Measurements from ENCODE around the gene PPIL4.
"Not testable (repeated sequence)": the region's sequence is repeated elsewhere in the genome, so short reads cannot be mapped to it uniquely, and the experiment has no call there.

PPIL4 gene

DNA sequence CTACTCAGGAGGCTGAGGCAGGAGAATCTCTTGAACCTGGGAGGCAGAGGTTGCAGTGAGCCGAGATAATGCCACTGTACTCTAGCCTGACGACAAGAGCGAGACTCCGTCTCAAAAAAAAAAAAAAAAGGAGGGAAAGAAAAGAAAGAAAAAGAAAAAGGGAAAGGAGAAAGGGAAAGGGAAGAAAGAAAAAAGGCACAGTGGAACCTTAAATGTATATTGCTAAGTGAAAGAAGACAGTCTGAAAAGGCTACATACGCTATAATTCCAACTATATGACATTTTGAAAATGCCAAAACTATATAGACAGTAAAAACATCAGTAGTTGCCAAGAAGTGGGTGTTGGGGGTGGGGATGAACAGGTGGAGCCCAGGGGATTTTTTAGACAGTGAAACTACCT, 16.2 kb downstream of the PPIL4 start:
- no peak for DNase-seq

DNA sequence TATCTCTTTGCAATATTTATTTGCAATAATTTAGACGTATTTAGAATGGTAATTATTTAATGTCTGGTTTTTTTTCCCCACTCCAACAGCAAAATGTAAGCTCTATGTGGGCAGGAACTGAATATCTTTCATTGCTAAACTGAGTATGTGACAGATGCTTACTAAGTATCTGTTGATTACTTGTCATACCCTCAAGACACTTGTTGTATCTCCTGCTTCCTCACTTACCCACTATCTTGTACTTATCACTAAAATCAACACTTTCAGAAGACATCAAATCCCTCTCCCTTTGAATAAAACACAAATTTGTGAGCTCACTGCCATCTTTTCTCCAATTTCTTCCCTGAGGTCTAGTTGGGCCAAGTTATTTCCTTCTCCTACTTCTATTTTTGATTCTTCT, 30.3 kb downstream of the PPIL4 start:
- no peak for DNase-seq

DNA sequence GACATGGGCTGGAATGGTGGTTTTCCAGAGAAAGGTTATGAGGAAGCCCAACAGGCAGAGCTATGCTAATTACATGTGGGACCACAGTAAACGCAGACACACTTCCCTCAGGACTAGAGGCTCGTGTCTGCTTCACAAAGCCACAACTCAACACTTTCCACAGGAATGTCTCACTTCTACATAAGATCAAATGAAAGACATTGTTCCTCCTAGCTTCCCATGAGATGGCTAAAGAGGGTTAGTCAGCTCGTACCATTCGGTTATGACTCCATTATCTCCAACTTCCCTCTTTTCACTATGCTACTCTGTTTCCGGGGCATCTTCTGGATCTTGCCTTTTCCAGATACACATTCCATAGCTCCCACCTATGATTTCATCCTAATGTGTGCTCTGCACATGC, 31.9 kb downstream of the PPIL4 start:
- no peak for DNase-seq

DNA sequence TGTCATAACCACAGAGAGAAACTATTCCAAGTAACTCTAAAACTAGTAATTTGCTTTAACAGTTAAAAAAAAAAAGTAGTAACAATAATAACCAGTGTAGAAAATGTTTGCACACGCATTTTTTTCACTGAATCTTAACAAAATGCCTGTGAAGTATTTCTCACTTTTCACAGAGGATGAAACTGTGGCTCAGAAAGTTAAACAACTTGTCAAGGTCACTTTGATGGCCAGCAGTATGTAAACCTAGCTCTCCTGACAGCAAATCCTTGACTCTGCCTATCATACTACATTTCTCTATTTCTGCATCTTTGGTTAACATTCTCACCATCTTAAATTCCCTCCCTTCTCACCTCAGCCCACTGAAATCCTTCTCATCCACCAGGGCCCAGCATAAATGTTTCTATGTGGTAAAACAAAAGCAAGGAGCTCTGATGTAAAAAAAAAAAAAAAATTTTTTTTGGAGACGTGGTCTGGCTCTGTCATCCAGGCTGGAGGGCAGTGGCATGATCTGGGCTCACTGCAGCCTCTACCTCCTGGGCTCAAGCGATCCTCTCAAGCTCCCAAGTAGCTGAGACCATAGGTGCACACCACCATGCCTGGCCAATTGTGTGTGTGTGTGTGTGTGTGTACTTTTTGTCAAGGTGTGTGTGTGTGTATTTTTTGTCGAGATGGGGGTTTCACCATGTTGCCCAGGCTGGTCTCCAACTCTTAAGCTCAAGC, 34.9 kb downstream of the PPIL4 start:
- DNase-seq, result no peak

DNA sequence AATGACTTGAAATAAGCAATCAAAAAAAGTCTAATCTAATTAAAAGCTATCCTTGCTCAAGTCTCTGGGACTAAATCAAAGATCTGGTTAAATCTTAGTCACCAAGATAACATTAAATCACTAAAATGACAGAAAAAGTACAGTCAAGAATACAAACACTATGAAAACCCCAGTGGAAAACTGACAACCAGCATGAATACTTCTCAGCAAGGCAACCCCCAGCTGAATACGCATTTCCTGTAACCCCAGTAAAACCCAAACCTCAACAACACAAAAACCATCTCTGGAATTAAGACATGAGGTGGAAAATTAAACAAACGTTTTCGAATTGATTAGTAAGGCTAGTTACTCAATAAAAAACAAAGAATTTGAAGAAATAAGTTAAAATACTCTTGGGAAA, 37.4 kb downstream of the PPIL4 start:
- no peak for DNase-seq

DNA sequence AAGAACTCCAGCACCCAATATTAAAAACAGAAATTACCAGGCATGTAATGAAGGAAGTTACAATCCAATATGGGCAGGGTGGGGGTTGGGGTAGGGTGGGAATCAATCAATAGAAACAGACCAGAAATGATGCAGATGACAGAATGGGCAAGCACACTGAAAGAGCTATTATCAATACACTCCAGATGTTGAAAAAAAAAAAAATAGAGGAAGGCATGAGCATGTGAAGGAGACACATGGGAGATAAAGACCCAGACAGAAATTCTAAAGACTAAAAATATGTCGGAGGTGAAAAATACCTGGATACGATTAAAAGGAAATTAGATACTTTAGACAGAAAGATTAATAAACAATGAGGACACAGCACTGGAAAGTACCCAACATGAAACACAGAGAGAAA, 42.0 kb downstream of the PPIL4 start:
- no peak for DNase-seq

DNA sequence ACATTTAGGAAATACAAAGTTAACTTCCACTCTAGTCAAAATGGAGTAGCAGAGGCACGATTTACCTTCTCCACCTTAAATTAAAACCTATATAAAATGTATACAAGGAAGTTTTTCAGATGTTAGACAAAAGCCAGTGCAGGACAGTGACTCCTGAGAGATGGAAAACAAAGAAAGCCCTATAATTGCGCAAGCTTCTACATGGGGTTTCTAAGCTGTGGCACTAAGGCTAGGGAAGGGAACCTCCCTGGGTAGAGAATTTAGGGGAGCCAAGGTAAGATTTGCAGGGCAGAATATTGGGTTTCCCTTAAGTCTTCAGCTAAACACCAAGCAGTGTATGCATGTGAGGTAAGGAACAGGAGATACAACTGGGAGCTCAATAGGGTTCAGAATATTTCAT, 42.6 kb downstream of the PPIL4 start:
- no peak for DNase-seq

DNA sequence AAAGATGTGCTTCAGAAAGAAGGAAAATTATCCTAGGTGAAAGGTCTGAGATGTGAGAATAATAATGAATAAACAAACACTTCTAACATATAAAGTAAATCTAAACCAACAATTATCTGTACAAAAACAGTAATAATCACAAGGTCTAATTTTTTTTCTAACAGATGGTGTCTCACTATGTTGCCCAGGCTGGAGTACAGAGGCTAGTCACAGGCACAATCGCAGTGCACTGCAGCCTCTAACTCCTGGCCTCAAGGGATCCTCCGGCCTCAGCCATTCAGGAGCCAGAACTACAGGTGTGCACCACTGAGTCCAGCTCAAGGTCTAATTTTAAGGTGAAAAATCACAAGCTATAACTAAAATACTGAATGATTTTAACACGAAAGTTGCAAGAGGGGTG, 44.1 kb downstream of the PPIL4 start:
- no peak for DNase-seq

DNA sequence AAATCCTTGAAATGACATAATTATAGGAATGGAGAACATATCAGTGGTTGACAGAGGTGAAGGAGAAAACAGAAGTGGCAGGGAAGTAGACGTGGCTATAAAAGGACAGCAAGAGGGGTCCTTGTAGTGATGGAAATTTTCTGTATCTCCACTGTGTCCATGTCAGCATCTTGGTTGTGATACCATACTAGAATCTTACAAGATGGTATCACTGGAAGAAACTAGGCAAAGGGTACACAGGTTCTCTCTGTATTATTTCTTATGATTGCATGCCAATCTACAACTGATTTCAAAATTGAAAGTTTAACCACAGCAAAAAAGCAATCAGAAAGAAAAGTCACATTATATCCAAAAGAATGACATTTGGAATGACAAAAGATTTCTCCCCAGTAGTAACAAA, 44.6 kb downstream of the PPIL4 start:
- DNase-seq, result no peak

DNA sequence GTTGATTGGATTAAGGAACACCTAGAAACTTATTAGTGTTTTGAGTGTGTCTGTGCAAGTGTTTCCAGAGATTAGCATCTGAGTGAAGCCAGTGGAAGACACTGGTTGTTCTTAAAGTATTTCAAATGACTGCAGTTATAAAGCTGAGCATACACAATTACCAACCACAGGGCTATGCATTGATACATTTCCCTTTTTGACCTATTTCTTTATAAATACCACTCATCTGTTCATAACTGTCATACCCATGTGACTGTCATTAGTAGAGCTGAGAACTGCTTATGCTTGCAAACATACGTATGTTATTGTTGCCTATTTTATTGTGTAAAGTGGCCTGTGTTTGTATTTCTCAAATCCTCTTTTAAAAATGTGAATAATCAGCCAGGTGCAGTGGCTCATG, 45.7 kb downstream of the PPIL4 start:
- no peak for DNase-seq

DNA sequence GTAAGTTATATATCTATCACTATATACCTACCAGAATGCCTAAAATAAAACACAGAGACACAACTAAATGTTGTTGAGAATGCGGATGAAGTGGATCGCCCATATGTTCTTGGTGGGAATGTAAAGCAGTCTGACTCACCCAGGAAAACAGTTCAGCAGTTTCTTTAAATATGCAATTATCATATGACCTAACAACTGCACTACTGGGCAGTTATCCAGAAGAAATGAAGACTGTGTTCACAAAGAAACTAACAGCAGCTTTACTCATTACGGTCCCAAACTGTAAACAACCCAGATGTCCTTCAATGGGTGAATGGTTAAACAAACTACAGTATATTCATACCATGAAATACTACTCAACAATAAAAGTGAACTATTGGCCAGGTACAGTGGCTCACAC, 46.8 kb downstream of the PPIL4 start:
- no peak for DNase-seq

DNA sequence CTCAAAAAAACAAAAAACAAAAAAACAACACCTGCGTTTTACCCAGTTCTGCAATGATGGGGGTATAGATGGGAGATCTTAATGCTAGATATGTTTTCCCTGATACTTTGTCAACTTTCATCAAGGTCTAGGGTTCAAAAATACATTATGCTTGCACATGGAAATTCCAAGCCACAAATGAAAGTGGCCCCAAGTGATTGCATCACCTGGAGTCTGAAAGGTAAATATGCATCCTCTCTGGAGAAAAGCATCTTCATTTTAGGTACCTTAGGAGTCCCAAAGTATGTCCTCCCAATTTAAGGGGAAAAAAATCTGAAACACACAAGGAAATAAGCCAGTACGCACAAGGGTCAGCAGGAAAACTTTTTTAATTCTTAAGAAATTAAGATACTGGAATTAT, 48.5 kb downstream of the PPIL4 start:
- DNase-seq, result no peak

DNA sequence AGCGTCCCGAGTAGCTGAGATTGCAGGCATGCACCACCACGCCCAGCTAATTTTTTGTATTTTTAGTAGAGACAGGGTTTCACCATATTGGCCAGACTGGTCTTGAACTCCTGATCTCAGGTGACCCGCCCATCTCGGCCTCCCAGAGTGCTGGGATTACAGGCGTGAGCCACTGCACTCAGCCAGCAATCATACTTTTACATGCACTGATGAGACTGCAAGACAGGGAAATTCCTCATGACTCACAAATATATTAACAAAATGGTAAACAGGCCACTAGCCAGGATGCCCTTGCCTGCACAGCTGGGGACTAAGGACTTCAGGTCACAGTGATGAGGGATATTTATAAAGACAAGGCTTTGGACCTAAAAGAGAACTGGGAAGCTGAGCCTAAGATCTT, 49.2 kb downstream of the PPIL4 start:
- DNase-seq, result not testable (repeated sequence)

DNA sequence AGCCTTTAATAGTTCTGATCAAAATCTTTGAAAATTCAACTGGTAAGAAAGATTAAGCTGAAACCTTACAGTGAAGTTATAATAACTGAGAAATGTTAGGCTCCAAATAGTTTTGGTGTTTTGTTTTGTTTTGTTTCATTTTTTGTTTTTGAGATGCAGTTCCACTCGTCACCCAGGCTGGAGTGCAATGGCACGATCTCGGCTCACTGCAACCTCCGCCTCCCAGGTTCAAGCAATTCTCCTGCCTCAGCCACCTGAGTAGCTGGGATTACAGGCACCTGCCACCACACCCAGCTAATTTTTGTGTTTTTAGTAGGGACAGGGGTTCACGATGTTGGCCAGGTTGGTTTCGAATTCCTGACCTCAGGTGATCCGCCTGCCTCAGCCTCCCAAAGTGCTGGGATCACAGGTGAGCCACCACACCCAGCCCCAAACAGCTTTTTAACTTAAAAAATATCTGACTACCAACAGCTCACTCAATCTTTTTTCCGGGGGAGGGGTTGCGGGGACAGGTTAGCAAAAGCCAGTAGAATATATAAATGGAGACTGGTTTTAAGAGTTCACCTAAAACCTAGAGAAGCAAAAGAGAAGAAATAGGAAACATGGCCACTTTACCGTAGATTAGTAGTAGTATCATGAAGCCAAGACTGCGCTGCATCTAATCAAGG, 50.4 kb downstream of the PPIL4 start:
- not testable (repeated sequence) for DNase-seq

DNA sequence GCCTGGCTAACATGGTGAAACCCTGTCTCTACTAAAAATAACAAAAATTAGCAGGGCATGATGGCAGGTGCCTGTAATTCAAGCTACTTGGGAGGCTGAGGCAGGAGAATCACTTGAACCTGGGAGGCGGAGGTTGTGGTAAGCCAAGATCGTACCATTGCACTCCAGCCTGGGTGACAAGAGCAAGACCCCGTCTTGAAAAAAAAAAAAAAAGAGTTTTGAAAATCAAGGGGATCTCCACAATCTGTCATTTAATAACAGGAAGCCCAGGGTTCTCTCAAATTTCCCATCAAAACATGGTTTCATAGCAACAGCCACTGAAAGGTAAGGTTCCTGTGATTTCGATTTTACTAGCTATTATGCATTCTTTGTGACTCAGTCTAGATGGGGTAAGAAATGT, 51.0 kb downstream of the PPIL4 start:
- not testable (repeated sequence) for DNase-seq

DNA sequence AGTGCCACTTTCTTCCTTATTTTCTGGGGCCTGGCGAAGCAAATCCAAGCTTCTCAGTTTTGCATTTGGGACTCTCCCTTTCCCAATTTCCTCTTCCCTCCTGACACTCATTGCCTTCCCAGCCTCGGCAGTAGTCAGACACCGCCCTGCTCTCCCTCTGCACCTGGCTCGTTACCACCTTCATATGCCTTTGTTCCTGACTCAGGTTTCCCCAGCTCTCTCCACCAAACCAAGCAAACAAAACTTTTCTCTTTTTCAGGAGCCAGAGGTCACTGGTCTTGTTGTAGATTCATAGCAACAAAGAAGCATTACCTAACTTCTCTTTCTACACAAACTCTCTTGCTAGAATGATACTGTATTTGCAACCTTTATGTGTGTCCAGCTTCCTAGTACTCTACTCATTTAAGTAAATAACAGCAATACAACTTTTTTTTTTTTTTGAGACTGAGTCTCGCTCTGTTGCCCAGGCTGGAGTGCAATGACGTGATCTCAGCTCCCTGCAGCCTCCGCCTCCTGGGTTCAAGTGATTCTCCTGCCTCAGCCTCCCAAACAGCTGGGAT, 52.0 kb downstream of the PPIL4 start:
- DNase-seq, result no peak

DNA sequence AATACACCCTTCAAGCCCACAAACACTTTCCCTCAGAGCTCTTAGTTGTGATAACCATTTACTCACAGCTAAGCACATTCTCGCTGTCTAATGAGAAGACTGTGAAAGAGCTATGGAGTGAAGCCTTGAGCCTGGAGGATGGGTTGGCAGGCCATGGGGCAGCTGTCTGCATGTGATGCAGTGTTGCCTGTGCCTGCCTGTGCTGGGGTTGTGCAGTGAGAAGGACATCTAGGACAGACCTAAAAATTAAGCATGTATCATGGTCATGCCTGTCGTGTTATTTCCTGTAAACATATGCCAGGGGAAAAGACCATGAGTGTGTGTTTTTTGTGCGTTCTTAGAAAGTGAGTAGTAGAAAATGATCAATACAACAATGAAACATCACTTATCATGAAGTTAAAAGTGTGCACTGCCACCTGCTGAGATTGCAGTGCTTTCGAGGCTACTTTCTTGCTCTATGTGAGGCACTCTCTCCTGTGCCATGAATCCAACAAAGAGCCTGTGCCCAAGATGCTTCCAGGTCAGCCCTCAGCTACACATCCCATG, 53.0 kb downstream of the PPIL4 start:
- no peak for DNase-seq

DNA sequence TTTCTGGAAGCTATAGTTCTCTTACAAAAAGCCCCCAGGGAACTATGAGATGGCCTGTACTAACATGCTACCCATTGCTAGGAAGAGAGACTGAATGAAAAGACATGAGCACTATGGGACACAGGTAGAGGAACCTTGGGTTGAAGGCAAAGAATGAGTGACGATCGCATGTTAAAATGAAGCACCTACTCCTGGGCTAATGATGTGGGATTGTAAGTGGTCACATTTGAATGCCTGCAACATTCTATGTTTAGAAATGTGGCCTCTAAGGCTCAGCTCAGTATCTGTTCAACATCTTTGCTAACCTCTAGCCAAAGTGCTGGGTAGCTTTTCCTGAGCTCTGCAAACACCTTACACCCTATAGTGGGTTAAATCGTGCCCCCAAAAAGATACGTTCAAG, 55.9 kb downstream of the PPIL4 start:
- DNase-seq, result no peak

DNA sequence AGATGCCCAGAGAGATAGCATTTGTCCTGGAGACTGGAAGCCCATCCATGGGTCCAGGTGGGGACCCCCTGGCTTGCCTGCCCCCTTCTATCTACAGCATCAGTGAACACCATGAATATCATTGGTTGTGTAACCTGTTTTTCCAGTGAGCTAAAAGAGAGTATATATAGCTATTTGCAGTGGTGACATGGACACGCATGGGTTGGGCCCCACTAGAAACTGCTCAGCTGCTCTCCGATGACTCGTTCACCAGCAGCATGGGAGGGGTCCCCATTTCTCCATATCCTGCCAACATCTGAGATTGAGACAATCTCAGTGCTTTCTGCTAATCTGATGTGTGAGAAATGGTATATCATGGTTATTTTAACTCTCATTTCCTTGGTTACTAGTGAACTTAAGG, 57.0 kb downstream of the PPIL4 start:
- no peak for DNase-seq

DNA sequence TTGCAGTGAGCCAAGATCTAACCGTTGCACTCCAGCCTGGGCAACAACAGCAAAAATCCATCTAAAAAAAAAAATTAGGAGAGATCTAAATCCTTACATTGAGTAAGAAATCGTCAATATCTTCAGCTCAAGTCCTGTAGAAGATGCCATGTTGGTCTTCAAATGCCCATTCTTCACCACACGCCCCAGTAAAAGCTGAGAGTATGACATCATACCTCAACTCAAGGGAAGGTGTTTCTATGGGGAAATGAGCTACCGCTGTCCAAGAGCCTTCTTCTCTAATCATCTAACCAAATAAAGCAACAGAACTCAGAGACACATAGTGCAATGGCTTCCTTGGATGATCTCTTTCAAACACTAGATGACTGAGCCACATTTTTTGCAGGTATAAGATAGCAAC, 58.5 kb downstream of the PPIL4 start:
- DNase-seq, result no peak

DNA sequence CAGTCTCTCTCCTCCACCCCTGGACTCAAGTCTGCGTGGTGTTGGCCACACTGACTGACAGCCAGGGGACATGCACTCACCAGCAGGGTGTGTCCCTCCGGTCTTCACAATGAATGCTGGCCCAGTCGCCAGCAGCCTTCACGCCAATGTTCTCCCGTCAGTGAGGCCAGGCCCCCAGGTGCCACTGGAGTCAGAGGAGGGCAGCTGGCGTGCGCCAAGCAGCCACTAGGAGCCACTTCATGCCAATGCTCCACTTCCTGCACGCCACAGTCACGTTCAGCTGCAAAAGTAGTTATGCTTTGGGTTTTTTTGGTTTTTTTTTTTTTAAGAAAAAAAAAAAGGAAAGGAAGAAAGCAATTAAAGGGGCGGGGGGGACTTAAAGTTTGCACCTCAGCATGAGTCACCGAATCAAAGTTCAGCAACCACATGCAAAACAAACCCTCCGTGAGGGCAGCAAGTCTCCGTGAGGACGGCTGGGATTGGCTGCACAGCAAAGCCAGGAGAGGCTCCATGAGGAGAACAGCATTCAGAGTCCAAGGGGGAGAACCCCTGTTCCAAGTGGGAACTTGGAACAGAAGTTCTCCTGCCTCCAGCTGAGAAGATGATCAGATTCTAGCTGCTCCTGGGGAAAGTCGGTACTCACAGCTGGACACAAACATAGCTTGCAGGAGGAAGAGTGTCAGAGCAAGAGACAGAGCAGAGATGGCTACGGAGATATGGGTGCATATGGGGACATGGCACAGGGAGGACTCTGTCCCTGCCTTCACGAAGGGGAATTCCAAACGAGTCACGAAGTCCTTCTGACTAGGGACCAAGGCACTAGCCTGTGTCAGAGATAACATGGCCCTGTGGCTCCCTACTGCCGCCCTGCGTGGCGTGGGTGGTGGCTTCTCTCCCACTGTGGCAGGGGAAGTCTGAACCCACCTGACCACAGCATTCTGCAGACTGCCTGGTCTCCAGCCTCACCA, 60.8 kb downstream of the PPIL4 start, which contains the start of gene ZC3H12D:
Gene ZC3H12D (minus strand): TSS at position 282 of the 968 bp plus-strand sequence. CDS start 10,471 bp downstream, outside the sequence.
- DNase-seq, result no peak

DNA sequence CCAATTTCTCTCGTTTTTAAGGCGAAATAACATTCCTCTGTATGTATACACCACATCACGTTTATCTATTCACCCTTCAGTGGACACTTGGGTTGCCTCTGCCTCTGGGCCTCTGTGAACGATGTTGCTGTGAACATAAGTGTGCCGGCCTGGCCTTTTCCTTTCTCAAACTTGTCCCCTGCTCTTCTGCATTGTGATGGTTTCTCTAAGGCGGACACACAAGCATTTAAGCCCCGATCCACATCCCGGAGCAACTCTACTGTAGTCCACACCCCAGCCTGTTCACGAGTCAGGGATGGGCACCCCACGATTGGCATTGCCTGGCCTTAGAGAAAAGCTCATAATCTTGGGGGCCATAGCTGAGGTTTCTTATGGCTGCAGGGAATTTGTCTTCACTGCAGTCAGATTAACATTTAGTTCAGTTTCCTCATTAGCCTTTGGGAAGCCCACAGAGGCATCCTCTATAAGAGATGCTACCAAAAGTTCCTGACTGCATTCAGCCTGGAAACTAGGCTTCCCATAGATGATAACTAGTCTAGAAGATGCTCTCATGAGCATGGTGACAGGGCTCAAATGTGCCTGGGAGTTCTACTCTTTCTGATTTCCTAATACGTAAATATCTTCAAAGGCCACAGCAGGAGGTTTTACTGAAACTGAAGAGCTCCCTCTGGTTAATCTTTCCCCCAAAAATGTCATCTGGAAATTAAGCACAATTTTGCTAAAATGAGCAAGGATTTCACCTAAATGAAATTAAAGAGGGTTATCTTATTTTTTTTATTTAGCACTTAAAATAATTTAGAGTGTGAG, 61.8 kb downstream of the PPIL4 start:
- no peak for DNase-seq

Data from NCI-H526 treated with DMSO at 0.1 percent for 48 hours (cell line).